HepG2 (cell line): ENCODE data around the gene CFAP206. TPM values are rescaled to one million over a fixed set of nuclear protein-coding genes. Genes with fewer than 3 reads are reported as not detected.

Experiments used
- ATAC-seq: fragments of 200-7000 bp; cut with Tn5 transposase; 3 replicates; pipeline ENCODE4 v1.9.1; 2020; ENCODE audit warnings: mild to moderate bottlenecking, moderate library complexity
- BruUV-seq: library from RNA; stranded (reverse); fragments of 400-500 nt; replicated peaks from 2 replicates; lab custom pipeline; 2021; lab: Mats Ljungman, UMichigan
- CTCF ChIA-PET: fragments of 300-600 bp; formaldehyde crosslinking; extraction: SDS; loops from one replicate; lab custom pipeline; 2021; ENCODE audit warnings: low total read pairs, inconsistent platforms, low intra/inter-chr PET ratio; lab: Yijun Ruan, JAX
- POLR2A ChIA-PET: fragments of 350-600 bp; sonication (Branson Sonifier 250); formaldehyde crosslinking; loops from one replicate; lab custom pipeline; 2020; ENCODE audit warnings: antibody characterized with exemption, inconsistent platforms; lab: Yijun Ruan, JAX
- DNase-seq: peaks from one replicate; pipeline ENCODE4 v3.0.0-alpha.2; 2015; ENCODE audit warnings: low spot score
- FAIRE-seq: peaks from 3 replicates; lab custom pipeline; 2011; peaks lifted over from hg19 to GRCh38; lab: Jason Lieb, UNC
- H2AFZ ChIP-seq: one replicate; pipeline ENCODE4 v1.6.1; 2011; ENCODE audit warnings: low read length, inconsistent platforms
- H3K27ac ChIP-seq: fragments of 300-600 bp; 3 replicates; pipeline ENCODE4 v1.8.0; 2011; ENCODE audit warnings: mixed run types, mild to moderate bottlenecking, mixed read lengths, low read length, inconsistent platforms; ENCODE audit not compliant: insufficient read depth; ENCODE audit errors: extremely low read length
- H3K27me3 ChIP-seq, 2 experiments: fragments of 200-600 bp in 1 of 2; 2 replicates in 1 of 2; 3 replicates in 1 of 2; pipeline versions ENCODE4 v1.6.0 to v1.8.0; 2011; ENCODE audit warnings: low read length in 2 of 2, mild to moderate bottlenecking in 2 of 2, moderate library complexity in 2 of 2, inconsistent platforms in 1 of 2; ENCODE audit not compliant: insufficient read depth in 2 of 2, control insufficient read depth in 1 of 2
- H3K36me3 ChIP-seq, 2 experiments: fragments of 200-600 bp in 1 of 2; replicated peaks in 1 of 2; 2 replicates in 1 of 2; 3 replicates in 1 of 2; pipeline versions ENCODE4 v1.5.1 to v1.8.0; 2011; ENCODE audit warnings: low read length in 2 of 2, inconsistent platforms in 1 of 2; ENCODE audit not compliant: insufficient read depth in 2 of 2, control insufficient read depth in 1 of 2
- H3K4me1 ChIP-seq: 2 replicates; pipeline ENCODE4 v1.5.1; 2012; ENCODE audit warnings: low read length, inconsistent platforms; ENCODE audit not compliant: insufficient read depth
- H3K4me2 ChIP-seq: 2 replicates; pipeline ENCODE4 v1.6.0; 2011; ENCODE audit warnings: low read depth, low read length, inconsistent platforms
- H3K4me3 ChIP-seq, 3 experiments: fragments of 200-600 bp in 1 of 3; sonication (generic), shearing (Covaris generic) in 1 of 3; replicated peaks in 1 of 3; 2 replicates each; pipeline ENCODE4 v1.5.1; 2011 to 2016; ENCODE audit warnings: low read length in 3 of 3, inconsistent platforms in 2 of 3, low read depth in 2 of 3, mild to moderate bottlenecking in 2 of 3, control low read depth in 1 of 3, mixed read lengths in 1 of 3; ENCODE audit not compliant: insufficient read depth in 1 of 3
- H3K79me2 ChIP-seq: one replicate; pipeline ENCODE4 v1.6.1; 2011; ENCODE audit warnings: low read length, inconsistent platforms; ENCODE audit not compliant: insufficient read depth
- H3K9ac ChIP-seq: 2 replicates; pipeline ENCODE4 v1.6.0; 2011; ENCODE audit warnings: mild to moderate bottlenecking, low read depth, low read length, inconsistent platforms; ENCODE audit not compliant: insufficient read depth
- H3K9me3 ChIP-seq: 2 replicates; pipeline ENCODE4 v1.5.1; 2012; ENCODE audit warnings: mild to moderate bottlenecking, low read length
- H4K20me1 ChIP-seq: 2 replicates; pipeline ENCODE4 v1.6.0; 2011; ENCODE audit warnings: inconsistent platforms, mild to moderate bottlenecking, low read length, moderate library complexity; ENCODE audit not compliant: insufficient read depth
- KDM1A ChIP-seq: IDR thresholded peaks from 2 replicates; pipeline ENCODE4 v1.6.1; 2016; ENCODE audit warnings: missing compliant biosample characterization
- MAX ChIP-seq: IDR thresholded peaks from 2 replicates; pipeline ENCODE4 v1.6.1; 2012; ENCODE audit warnings: inconsistent platforms
- SP1 ChIP-seq, 2 experiments: fragments of 450-650 bp in 1 of 2; sonication (generic) in 1 of 2; formaldehyde crosslinking in 1 of 2; IDR thresholded peaks; 2 replicates each; pipeline versions ENCODE4 v1.4.0 to v1.6.1; 2016 to 2020; ENCODE audit warnings: missing genetic modification reagents in 1 of 2
- YEATS4 ChIP-seq: sonication (generic); formaldehyde crosslinking; IDR thresholded peaks from 2 replicates; pipeline ENCODE4 v1.4.0; 2020; ENCODE audit warnings: missing genetic modification reagents, borderline replicate concordance
- ZNF335 ChIP-seq: sonication (generic); formaldehyde crosslinking; IDR thresholded peaks from 2 replicates; pipeline ENCODE4 v1.4.0; 2020; ENCODE audit warnings: missing genetic modification reagents
- WGBS: methylation state at CpG from one replicate; pipeline ENCODE4 v1.1.6; 2017; ENCODE audit warnings: low lambda C conversion rate; 5-methylcytosine and 5-hydroxymethylcytosine counted together
- in situ Hi-C: cut with HindIII; loops from 2 replicates; pipeline ENCODE4 v1.10.0; 2017; ENCODE audit warnings: low pct_unique_long_range_greater_than_20kb; ENCODE audit not compliant: extremely low pct_ligation_motif_present
- intact Hi-C: fragments of 100-400 bp; cut with micrococcal nuclease; formaldehyde crosslinking; loops from one replicate; pipeline ENCODE4 v1.10.0; 2022; ENCODE audit not compliant: unreplicated experiment
- polyA plus RNA-seq, 8 experiments: library from polyadenylated mRNA; depleted of rRNA in 3 of 8; stranded (reverse) in 7 of 8; unstranded in 1 of 8; fragments of >200 nt; fragmentation: Illumina TruSeq in 4 of 8; extraction: Trizol in 4 of 8; gene quantifications; 2 replicates each; pipeline versions ENCODE4 v1.2.1 to v1.2.3, GENCODE V29; 2011 to 2016; ENCODE audit warnings: low read depth in 4 of 8, missing spikeins in 1 of 8, mixed read lengths in 1 of 8; ENCODE audit not compliant: insufficient read depth in 1 of 8
- total RNA-seq, 5 experiments: library from RNA; depleted of rRNA; stranded (reverse); fragments of >200 nt; fragmentation: Illumina TruSeq; extraction: Trizol; gene quantifications; 2 replicates each; pipeline ENCODE4 v1.2.3, GENCODE V29; 2016; ENCODE audit warnings: low read depth in 1 of 5

CFAP206 gene
- total and polyA plus RNA-seq, 2 of the 13 experiments (the other 11 are each of a cell fraction or from before 2014, with no cell fraction given): not detected

GRCh38 chr6:87407561-87407900 is 241 bp upstream of the CFAP206 start:
- intact Hi-C loops: loop anchor here (5.0 kb wide), 1 partner anchor 65 kb away; the partner anchor contains the start of gene SLC35A1
- under 1% methylated on average over 10 of the region's 10 CpGs for WGBS
- Histone ChIP-seq H3K4me2 (peak overlapping the region; percentile 94), H3K27me3 (no peaks in the 10 kb centered on the region), H4K20me1 (no peaks in the 10 kb centered on the region), H3K79me2 (no peaks in the 10 kb centered on the region), H2AFZ (no peak overlapping the region), H3K9ac (0 out of 2 replicates have a peak overlapping the region, but pooled peaks have one; percentile 25), H3K27ac (no peak overlapping the region), H3K9me3 (no peaks in the 10 kb centered on the region), H3K4me1 (peaks cover 12% of the 10 kb centered on the region), H3K36me3 (no peaks in the 10 kb centered on the region), H3K4me3 (peak overlapping the region; percentile 67 to 87 (median 72))
- POLR2A ChIA-PET: no interaction called here
- CTCF ChIA-PET: no interaction called here
- peak; percentile 57 for ATAC-seq
- FAIRE-seq: no peak
- BruUV-seq: no TSS peak
- in situ Hi-C loops: no loop called here
- TF ChIP-seq ZNF335 (CRISPR knock-in tag) (no peak), SP1 (IDR thresholded peaks at IDR 0.05) (no peak), SP1 (CRISPR knock-in tag; IDR thresholded peaks at IDR 0.05) (0 out of 2 replicates have a peak, but pooled peaks have one; percentile 23), MAX (0 out of 2 replicates have a peak, but pooled peaks have one; percentile 1)
- no peak for DNase-seq

GRCh38 chr6:87408721-87409155 is 966 bp downstream of the CFAP206 start:
- POLR2A ChIA-PET: interaction anchor here (1.0 kb wide), 1 partner anchor 390 kb away, joined by 3 read pairs; no protein-coding TSS in a partner anchor
- peaks cover 12% of the 10 kb centered on the region for H3K4me1 ChIP-seq
- in situ Hi-C loops: no loop called here

More at GRCh38 chr6:87408721-87409155, 966 bp downstream of the CFAP206 start:
- 58% methylated on average over 3 of the region's 5 CpGs for WGBS
- Histone ChIP-seq H3K9ac (peak overlapping the region; percentile 73), H2AFZ (peak overlapping the region; percentile 98), H4K20me1 (no peaks in the 10 kb centered on the region), H3K79me2 (no peaks in the 10 kb centered on the region), H3K9me3 (no peaks in the 10 kb centered on the region), H3K4me2 (peak overlapping the region; percentile 100), H3K27ac (peak overlapping the region; percentile 64), H3K36me3 (no peaks in the 10 kb centered on the region), H3K4me3 (peak overlapping the region; percentile 67 to 87 (median 72)), H3K27me3 (no peaks in the 10 kb centered on the region)
- FAIRE-seq (no peak), ATAC-seq (no peak), DNase-seq (no peak)
- no TSS peak for BruUV-seq
- CTCF ChIA-PET: no interaction called here
- no peak for TF ChIP-seq KDM1A (CRISPR knock-in tag)
- TF ChIP-seq YEATS4 (CRISPR knock-in tag): peak; percentile 57; the same call in 1 of the 2 replicates
- TF ChIP-seq, all 625 proteins: peak for 1
- intact Hi-C loops: loop anchor here (5.0 kb wide), 1 partner anchor 64 kb away; the partner anchor contains the start of gene SLC35A1
